NCI-H187 treated with DMSO at 0.1 percent for 48 hours (cell line): ENCODE measurements around the gene SPRY4.
"Not testable (repeated sequence)": the region's sequence is repeated elsewhere in the genome, so short reads cannot be mapped to it uniquely, and the experiment has no call there.

Experiments
- DNase-seq: peaks from one replicate; lab custom pipeline; 2025; lab: John Stamatoyannopoulos, UW

SPRY4 gene

DNA sequence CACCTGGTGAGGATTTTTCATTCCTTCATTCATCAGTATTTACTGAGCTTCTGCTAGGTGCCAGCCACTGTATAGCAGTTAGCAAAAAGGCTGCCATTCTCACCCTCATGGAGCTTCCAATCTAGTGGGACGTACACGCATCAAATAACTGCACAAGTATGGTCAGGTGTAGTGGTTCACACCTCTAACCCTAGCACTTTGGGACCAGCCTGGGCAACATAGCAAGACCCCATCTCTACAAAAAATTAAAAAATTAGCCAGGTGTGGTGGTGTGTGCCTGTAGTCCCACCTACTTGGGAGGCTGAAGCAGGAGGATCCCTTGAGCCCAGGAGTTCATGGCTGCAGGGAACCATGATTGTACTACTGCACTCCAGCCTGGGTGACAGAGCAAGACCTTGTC is 8.9 kb upstream of the SPRY4 start:
- not testable (repeated sequence) for DNase-seq

DNA sequence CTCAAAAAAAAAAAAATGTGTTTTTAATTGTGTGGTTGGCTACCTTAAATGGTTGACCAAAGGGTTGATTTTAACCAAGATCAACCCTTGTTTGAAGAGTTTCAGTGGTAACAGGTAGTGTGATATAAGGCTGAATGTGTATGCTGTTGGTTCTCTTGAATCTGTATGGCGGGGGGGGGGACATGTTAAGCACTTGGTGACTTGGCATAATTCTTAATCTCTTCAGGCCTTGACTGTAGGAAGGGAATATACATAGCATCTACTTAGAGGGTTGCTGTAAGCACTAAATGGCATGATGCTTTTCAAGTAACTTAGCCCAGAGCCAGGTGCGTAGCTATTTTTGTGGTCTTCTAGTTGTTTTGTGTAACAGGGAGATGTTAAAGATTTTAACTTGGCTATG is 5.6 kb upstream of the SPRY4 start:
- no peak for DNase-seq

DNA sequence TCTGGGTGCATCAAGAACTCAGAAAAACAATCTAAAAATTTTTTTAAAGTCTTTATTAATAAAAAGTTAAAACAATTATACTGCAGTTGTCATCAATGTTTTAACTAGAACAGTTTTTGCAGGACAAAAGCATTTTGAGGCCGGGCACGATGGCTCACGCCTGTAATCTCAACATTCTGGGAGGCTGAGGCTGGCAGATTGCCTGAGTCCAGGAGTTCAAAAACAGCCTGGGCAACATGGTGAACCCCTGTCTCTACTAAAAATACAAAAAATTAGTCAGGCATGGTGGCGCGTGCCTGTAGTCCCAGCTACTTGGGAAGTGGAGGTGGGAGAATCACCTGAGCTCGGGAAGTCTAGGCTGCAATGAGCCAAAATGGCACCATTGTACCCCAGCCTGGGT is 5.2 kb upstream of the SPRY4 start:
- no peak for DNase-seq

DNA sequence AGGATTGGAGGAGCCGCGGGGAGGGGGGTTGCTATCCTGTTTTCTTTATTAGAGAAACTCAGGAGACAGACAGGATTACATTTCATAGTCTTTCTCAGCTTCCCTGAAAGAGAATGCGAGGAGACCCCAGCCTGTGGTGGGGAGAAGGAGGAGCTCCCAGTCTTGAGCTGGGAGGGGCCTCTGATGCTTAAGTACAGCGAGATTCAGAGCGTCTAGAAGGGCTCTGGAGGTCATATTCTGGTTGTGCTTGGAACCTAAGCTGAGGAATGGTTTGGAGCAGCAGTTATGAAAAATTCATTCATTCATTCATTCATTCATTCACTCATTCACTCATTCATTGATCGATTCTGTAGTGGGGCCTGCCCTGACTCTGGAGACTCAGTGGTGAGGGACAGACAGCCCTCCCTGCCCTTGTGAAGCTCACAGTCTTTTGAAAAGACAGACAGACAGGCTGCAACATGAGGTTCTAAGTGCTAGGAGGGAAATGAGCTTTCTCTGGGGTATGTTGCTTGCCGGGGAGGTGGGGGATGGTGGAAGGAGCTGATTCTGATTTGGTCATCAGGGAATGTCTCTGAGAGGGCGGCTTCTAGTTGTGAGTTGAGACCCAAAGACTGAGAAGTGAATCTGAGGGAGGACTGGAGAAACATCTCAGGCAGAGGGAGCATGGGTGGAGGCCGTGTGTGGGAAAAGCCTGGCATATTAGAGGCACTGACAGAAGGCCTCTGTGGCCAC is 2.5 kb upstream of the SPRY4 start:
- DNase-seq: no peak

- DNase-seq: no peak
Measured at GRCh38 chr5:142326480-142326938, 1.7 kb upstream of the SPRY4 start.

GRCh38 chr5:142325725-142326479 is 1.1 kb upstream of the SPRY4 start:
- DNase-seq: no peak

DNA sequence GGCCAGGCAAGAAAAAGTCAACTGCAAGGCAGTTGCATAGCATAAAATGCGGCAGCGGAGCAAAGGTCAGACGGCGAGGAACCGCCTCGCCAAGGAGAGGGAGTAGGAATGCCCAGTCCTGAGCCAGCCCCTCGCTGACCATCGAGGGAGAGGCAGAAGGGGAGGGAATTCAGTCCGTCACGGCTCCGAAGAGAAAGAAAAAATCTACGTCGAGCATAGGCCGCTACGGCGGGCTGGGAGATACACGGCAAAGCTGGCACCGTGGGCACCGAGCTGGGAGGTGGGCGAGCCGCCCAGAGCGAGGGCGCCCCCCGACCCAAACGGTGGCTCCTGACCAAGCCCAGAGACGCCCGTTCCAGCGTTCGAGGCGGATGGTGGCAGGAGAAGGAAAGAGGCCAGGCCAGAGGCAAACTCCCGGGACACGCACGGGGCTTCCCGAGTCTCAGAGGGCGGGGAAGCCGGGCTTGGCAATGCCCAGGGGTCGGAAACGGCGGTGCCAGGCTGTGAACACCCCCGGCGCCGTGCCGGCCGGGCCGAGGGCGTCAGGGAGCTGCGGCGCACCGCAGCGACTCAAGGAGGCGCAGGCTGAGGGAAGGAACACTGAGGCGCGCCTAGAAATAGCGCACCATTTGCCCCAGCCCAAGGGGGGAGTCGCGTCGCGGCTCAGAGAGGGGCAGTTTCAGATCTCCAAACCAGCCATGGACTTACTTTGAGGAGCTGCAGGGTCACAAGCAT is 518 bp downstream of the SPRY4 start:
- no peak for DNase-seq

- no peak for DNase-seq
Measured at GRCh38 chr5:142323480-142324135, 1.2 kb downstream of the SPRY4 start.

GRCh38 chr5:142322747-142323479 is 1.9 kb downstream of the SPRY4 start:
- DNase-seq: no peak

GRCh38 chr5:142322403-142322746 is 2.4 kb downstream of the SPRY4 start:
- no peak for DNase-seq

DNA sequence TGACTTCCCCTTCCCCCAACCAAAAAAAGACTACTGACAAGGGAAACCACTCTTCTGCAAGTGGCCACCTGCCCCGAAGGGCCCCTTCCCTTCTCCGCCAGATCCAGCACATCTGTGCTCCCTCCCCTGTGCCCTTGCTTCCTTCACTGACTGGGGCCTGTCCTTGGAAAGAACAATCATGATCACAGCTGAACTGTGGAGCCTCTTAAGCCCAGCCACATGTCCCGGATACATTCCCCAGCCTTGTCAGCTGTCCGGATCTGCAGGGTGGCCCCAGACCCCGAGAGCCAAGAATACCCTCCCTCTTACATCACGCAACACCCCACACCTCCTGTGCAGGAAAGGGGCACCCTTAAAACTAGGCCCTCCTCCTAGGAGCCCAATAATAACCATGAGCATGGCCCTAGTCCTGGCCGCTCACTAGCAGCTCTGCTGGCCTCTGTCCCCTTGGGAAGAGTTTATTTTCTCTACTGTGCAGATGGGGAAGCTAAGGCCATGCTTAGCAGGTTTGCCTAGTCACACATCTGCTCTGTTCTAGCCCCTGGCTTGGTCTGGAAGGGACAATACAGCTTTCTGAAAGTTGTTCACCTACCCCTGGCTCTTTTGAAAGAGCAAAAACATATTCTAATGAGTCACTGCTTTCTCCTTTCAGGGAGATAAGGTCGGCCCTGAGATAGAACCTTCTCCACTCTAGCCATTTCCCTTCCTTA is 3.8 kb downstream of the SPRY4 start:
- DNase-seq: no peak

- DNase-seq: no peak
Measured at GRCh38 chr5:142320430-142320738, 4.4 kb downstream of the SPRY4 start.

DNA sequence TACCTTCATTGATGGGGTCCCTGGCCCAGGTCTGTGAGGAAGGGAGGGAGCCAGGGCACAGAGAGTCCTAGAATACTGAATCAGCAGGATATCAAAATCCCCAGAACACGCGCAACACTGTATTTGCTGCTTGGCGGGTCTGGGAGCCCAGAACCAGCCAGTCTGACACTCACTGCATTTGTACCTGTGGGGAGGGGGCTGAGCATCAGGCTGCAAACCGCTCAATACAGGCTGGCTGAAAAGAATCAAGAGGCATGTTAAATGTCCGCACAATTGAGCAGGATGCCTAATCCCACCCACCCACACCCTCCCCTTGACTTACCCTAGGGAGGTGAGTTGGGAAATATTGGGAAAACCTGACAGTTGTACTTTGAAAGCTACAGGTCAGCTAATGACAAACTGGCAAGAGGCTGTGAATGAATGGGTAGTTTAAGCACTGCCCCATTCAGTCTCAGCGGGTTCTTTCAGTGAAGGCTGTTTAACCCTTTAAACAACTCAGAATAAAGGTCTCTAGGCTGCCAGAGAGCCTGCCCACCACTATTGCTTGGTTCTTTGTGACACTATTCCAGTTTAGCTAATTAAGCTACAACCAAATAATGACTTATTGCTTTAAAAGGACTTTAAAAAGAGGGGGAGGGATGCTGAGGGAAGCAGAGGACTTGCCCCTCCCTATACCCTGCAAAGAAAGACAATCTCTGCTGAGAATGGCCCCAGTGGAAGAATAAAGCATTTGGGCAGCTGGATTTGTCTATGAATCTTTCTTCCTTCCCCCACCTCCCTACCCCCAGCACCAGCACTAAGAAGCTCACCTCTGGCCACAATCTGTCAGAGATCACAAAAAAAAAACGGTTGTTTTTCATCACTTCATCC is 5.0 kb downstream of the SPRY4 start:
- no peak for DNase-seq

- no peak for DNase-seq
Measured at GRCh38 chr5:142319105-142319504, 5.7 kb downstream of the SPRY4 start.

DNA sequence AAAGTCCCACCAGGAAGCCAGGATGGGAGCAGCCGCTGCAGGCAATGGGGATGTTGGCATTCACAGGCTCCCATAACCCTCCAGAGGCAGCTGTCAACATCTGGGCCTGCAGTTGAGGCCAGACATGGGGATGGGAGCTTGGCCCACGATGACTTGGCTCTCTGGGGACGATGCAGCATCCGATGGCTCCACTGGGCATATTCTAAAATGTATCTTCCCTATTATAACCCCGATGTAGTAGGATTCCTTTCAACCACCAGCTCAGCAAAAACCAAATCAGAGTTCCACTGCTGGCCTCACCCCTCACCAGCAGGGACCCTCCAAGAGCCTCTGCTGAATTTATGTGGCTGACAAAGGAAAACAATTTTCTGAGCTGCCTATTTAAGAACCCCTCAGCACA is 7.1 kb downstream of the SPRY4 start:
- DNase-seq: no peak

DNA sequence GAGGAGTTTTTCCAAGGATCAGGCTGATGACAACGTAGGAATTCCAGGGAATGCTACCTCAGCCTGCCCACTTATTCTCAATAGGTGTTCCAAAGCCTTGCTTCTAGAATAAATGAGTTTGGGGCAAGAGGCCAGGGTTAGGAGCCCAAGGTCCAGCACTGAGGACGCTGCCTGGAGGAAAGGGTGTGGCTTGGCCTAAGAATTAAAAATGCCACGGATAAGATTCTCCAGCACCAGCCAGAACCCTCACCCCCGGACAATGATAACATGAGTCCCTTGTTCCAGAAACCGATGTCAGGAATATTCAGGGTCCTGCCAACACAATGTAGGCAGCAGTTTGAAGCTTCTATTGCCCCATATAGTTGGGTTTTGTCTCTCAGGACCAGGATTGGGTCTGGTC is 7.6 kb downstream of the SPRY4 start:
- no peak for DNase-seq

- DNase-seq: no peak
Measured at GRCh38 chr5:142316681-142317080, 8.1 kb downstream of the SPRY4 start.

DNA sequence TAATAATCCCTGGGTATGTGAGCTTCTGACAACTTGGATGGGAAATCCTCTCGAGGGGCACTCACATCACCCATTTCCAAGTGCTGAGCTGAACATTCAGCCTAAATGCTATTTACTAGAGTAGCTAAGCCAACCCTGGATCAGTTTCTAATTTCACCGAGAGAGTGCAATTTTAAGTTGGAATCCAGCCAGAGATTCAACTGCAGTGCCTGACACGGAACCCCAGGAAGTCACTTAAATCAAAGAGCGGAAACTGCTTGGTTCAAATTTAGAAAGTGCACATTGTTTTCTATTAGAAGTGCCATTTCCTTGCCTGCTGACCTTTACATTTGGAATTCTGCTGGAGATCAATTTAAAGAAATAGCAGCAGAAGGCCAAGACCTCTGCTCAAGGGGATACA is 8.8 kb downstream of the SPRY4 start:
- DNase-seq: peak; percentile 48

GRCh38 chr5:142315096-142315900 is 9.5 kb downstream of the SPRY4 start:
- no peak for DNase-seq
